ENCODE data around the gene LCN6.

The LCN6 gene

GRCh38 chr9:136746155-136746490 lies 2.2 kb downstream of the LCN6 start:
- Histone ChIP-seq H3K79me2 (ENCODE audit: insufficient read depth, low read length) (no peaks in the 10 kb centered on the region), H3K27me3 (ENCODE audit: low read length) (no peaks in the 10 kb centered on the region; the same call in 1 of the 2 replicates), H3K27ac (ENCODE audit: low read depth, low read length) (no peak overlapping the region), H2AFZ (ENCODE audit: low read depth, low read length, severe bottlenecking) (no peak overlapping the region), H3K9me2 (replicated peaks; ENCODE audit: insufficient read depth, low read length) (no peaks in the 10 kb centered on the region), H3K9ac (ENCODE audit: low read length) (no peak overlapping the region), H3K4me3 (ENCODE audit: insufficient read depth, low read length, poor library complexity, severe bottlenecking) (no peak overlapping the region), H3K36me3 (ENCODE audit: low read length) (no peaks in the 10 kb centered on the region), H3K9me3 (ENCODE audit: insufficient read depth, low read length) (peaks cover under 1% of the 10 kb centered on the region; the same call in 1 of the 2 replicates), H4K20me1 (ENCODE audit: low read depth, low read length) (no peaks in the 10 kb centered on the region), H3K4me2 (ENCODE audit: low read depth, low read length, poor library complexity, severe bottlenecking) (no peak overlapping the region), H3F3A (ENCODE audit: insufficient read depth) (no peaks in the 10 kb centered on the region)
- TF ChIP-seq CTCF (IDR thresholded peaks at IDR 0.05; ENCODE audit: insufficient read depth, low read length, poor library complexity, severe bottlenecking), result no peak
- TF ChIP-seq EZH2phosphoT487 (conservative IDR thresholded peaks at IDR 0.05; ENCODE audit: low read length), result no peak

- no peak overlapping the region for H3K9ac ChIP-seq (ENCODE audit: low read length)
- no peaks in the 10 kb centered on the region for H4K20me1 ChIP-seq (ENCODE audit: low read depth, low read length)
- TF ChIP-seq CTCF (IDR thresholded peaks at IDR 0.05; ENCODE audit: insufficient read depth, low read length, poor library complexity, severe bottlenecking) (no peak), EZH2phosphoT487 (conservative IDR thresholded peaks at IDR 0.05; ENCODE audit: low read length) (no peak)
- no peaks in the 10 kb centered on the region for H3K9me2 ChIP-seq (replicated peaks; ENCODE audit: insufficient read depth, low read length)
- H3K4me3 ChIP-seq (ENCODE audit: insufficient read depth, low read length, poor library complexity, severe bottlenecking), result no peak overlapping the region
- no peak overlapping the region for H2AFZ ChIP-seq (ENCODE audit: low read depth, low read length, severe bottlenecking)
- no peaks in the 10 kb centered on the region for H3F3A ChIP-seq (ENCODE audit: insufficient read depth)
- H3K4me2 ChIP-seq (ENCODE audit: low read depth, low read length, poor library complexity, severe bottlenecking), result no peak overlapping the region
- no peaks in the 10 kb centered on the region for H3K79me2 ChIP-seq (ENCODE audit: insufficient read depth, low read length)
- no peaks in the 10 kb centered on the region; the same call in 1 of the 2 replicates for H3K27me3 ChIP-seq (ENCODE audit: low read length)
- no peaks in the 10 kb centered on the region for H3K36me3 ChIP-seq (ENCODE audit: low read length)
- H3K9me3 ChIP-seq (ENCODE audit: insufficient read depth, low read length), result no peaks in the 10 kb centered on the region
- H3K27ac ChIP-seq (ENCODE audit: low read depth, low read length), result no peak overlapping the region
Measured at GRCh38 chr9:136745389-136746154, 2.8 kb downstream of the LCN6 start.

GRCh38 chr9:136744773-136745172 lies 3.6 kb downstream of the LCN6 start:
- H2AFZ ChIP-seq (ENCODE audit: low read depth, low read length, severe bottlenecking), result no peak overlapping the region
- H3K79me2 ChIP-seq (ENCODE audit: insufficient read depth, low read length), result no peaks in the 10 kb centered on the region
- no peaks in the 10 kb centered on the region for H3F3A ChIP-seq (ENCODE audit: insufficient read depth)
- no peaks in the 10 kb centered on the region for H3K9me3 ChIP-seq (ENCODE audit: insufficient read depth, low read length)
- H3K4me2 ChIP-seq (ENCODE audit: low read depth, low read length, poor library complexity, severe bottlenecking), result no peak overlapping the region
- H3K9me2 ChIP-seq (replicated peaks; ENCODE audit: insufficient read depth, low read length), result no peaks in the 10 kb centered on the region
- TF ChIP-seq CTCF (IDR thresholded peaks at IDR 0.05; ENCODE audit: insufficient read depth, low read length, poor library complexity, severe bottlenecking) (no peak), EZH2phosphoT487 (conservative IDR thresholded peaks at IDR 0.05; ENCODE audit: low read length) (no peak)
- no peaks in the 10 kb centered on the region; the same call in 1 of the 2 replicates for H3K27me3 ChIP-seq (ENCODE audit: low read length)
- no peaks in the 10 kb centered on the region for H4K20me1 ChIP-seq (ENCODE audit: low read depth, low read length)
- H3K4me3 ChIP-seq (ENCODE audit: insufficient read depth, low read length, poor library complexity, severe bottlenecking), result no peak overlapping the region
- H3K27ac ChIP-seq (ENCODE audit: low read depth, low read length), result no peak overlapping the region
- no peaks in the 10 kb centered on the region for H3K36me3 ChIP-seq (ENCODE audit: low read length)
- no peak overlapping the region for H3K9ac ChIP-seq (ENCODE audit: low read length)

Measured in SU-DHL-6 (cell line).